CD1c-positive myeloid dendritic cell (primary cell): ENCODE measurements around the gene DSCAML1.

Experiments used
- DNase-seq: peaks from one replicate; pipeline ENCODE4 v3.0.0-alpha.2; 2016; ENCODE audit errors: extremely low spot score

Gene DSCAML1

GRCh38 chr11:117724104-117724503 lies 72.9 kb downstream of the DSCAML1 start:
- DNase-seq: no peak

- no peak for DNase-seq
These were observed 73.6 kb downstream of the DSCAML1 start for GRCh38 chr11:117723277-117724024.

- no peak for DNase-seq
These were observed 74.9 kb downstream of the DSCAML1 start for GRCh38 chr11:117722082-117722481.

GRCh38 chr11:117720061-117720511 lies 76.9 kb downstream of the DSCAML1 start:
- no peak for DNase-seq

GRCh38 chr11:117719480-117719879 lies 77.5 kb downstream of the DSCAML1 start:
- no peak for DNase-seq

- no peak for DNase-seq
These were observed 79.3 kb downstream of the DSCAML1 start for GRCh38 chr11:117717485-117718314.

GRCh38 chr11:117716521-117717440 lies 80.2 kb downstream of the DSCAML1 start:
- no peak for DNase-seq

- no peak for DNase-seq
These were observed 81.2 kb downstream of the DSCAML1 start for GRCh38 chr11:117715801-117716200.

GRCh38 chr11:117713538-117713991 lies 83.5 kb downstream of the DSCAML1 start:
- DNase-seq: no peak

- no peak for DNase-seq
These were observed 84.5 kb downstream of the DSCAML1 start for GRCh38 chr11:117712530-117712929.

- no peak for DNase-seq
These were observed 85.7 kb downstream of the DSCAML1 start for GRCh38 chr11:117711331-117711730.

GRCh38 chr11:117710211-117710610 lies 86.8 kb downstream of the DSCAML1 start:
- no peak for DNase-seq

- DNase-seq: no peak
These were observed 90.6 kb downstream of the DSCAML1 start for GRCh38 chr11:117706322-117706814.

GRCh38 chr11:117705866-117706265 lies 91.2 kb downstream of the DSCAML1 start:
- no peak for DNase-seq

- no peak for DNase-seq
These were observed 92.5 kb downstream of the DSCAML1 start for GRCh38 chr11:117704395-117705100.

- no peak for DNase-seq
These were observed 93.9 kb downstream of the DSCAML1 start for GRCh38 chr11:117702946-117703598.

GRCh38 chr11:117701781-117702180 lies 95.2 kb downstream of the DSCAML1 start:
- DNase-seq: no peak

GRCh38 chr11:117700551-117700950 lies 96.5 kb downstream of the DSCAML1 start:
- no peak for DNase-seq

GRCh38 chr11:117697319-117697718 lies 99.7 kb downstream of the DSCAML1 start:
- no peak for DNase-seq

GRCh38 chr11:117696540-117696939 lies 100.5 kb downstream of the DSCAML1 start:
- DNase-seq: no peak
